Esophagus muscularis mucosa (tissue), 4 donors: Measurements from ENCODE around the gene BCL2L1.

Source experiments
- CTCF ChIP-seq, 3 experiments: fragments of 200-600 bp in 2 of 3; fragments of 450-650 bp in 1 of 3; sonication (generic) in 2 of 3; IDR thresholded peaks; one replicate each; pipeline ENCODE4 v1.5.1; 2017 to 2019; ENCODE audit warnings: antibody characterized with exemption in 3 of 3, mild to moderate bottlenecking in 2 of 3, moderate library complexity in 1 of 3
- EP300 ChIP-seq: sonication (generic); formaldehyde crosslinking; IDR thresholded peaks from one replicate; pipeline ENCODE4 v1.6.1; 2017; ENCODE audit warnings: antibody characterized with exemption
- POLR2A ChIP-seq: fragments of 450-650 bp; IDR thresholded peaks from one replicate; pipeline ENCODE4 v1.6.1; 2017; ENCODE audit warnings: antibody characterized with exemption, moderate library complexity, mild to moderate bottlenecking, low read depth
- POLR2AphosphoS5 ChIP-seq, 2 donors: sonication (generic); formaldehyde crosslinking; IDR thresholded peaks; one replicate each; pipeline ENCODE4 v1.6.1; 2017; ENCODE audit warnings: antibody characterized with exemption in 2 of 2

DNA sequence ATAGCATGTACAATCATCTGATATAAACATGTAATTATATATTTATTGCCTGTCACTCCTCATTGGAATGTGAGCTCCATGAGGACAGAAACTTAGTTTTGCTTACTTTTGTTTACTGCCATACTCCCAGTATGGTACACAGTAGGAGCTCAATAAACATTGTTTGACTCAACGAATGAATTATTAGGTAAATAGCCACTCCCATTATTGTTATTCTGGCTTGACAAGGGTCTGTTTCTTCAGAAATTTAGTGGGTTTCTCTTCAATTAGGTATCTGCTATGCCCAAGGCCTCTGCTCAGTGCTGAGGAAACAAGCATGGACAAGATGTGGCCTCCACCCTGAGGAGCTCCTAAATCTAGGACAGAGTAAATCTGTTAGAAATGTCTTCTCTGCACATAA is 6.3 kb downstream of the BCL2L1 start:
- TF ChIP-seq POLR2A (no peak), CTCF (IDR thresholded peaks at IDR 0.05) (no peak), POLR2AphosphoS5 (IDR thresholded peaks at IDR 0.05) (no peak), EP300 (no peak)
